Fibroblast of the conjunctiva (primary cell): ENCODE measurements around the gene SLC25A19.
"Not testable (repeated sequence)": the region's sequence is repeated elsewhere in the genome, so short reads cannot be mapped to it uniquely, and the experiment has no call there.

Source experiments
- DNase-seq: peaks from one replicate; pipeline ENCODE4 v3.0.0-alpha.2; 2010; ENCODE audit warnings: low read depth

Gene SLC25A19

GRCh38 chr17:75301502-75302206, 12.4 kb upstream of the SLC25A19 start:
- DNase-seq: no peak

- DNase-seq: no peak
Observed at GRCh38 chr17:75301049-75301448, 11.8 kb upstream of the SLC25A19 start.

GRCh38 chr17:75300280-75300679, 11.0 kb upstream of the SLC25A19 start:
- DNase-seq: no peak

- no peak for DNase-seq
Observed at GRCh38 chr17:75295201-75296158, 6.2 kb upstream of the SLC25A19 start.

- not testable (repeated sequence) for DNase-seq
Observed at GRCh38 chr17:75292810-75293448, 3.7 kb upstream of the SLC25A19 start.

- no peak for DNase-seq
Observed at GRCh38 chr17:75289832-75290337, 652 bp upstream of the SLC25A19 start.

GRCh38 chr17:75288770-75289114, 491 bp downstream of the SLC25A19 start:
- DNase-seq: no peak

- no peak for DNase-seq
Observed at GRCh38 chr17:75288359-75288758, 874 bp downstream of the SLC25A19 start.

- DNase-seq: no peak
Observed at GRCh38 chr17:75287221-75287620, 2.0 kb downstream of the SLC25A19 start.

GRCh38 chr17:75285123-75285522, 4.1 kb downstream of the SLC25A19 start:
- no peak for DNase-seq

GRCh38 chr17:75280189-75280588, 9.0 kb downstream of the SLC25A19 start:
- DNase-seq: not testable (repeated sequence)

GRCh38 chr17:75277664-75278071, 11.6 kb downstream of the SLC25A19 start:
- DNase-seq: no peak

- peak; percentile 75 for DNase-seq
Observed at GRCh38 chr17:75273977-75274708, 15.1 kb downstream of the SLC25A19 start.

- DNase-seq: no peak
Observed at GRCh38 chr17:75272848-75273184, 16.4 kb downstream of the SLC25A19 start.

- no peak for DNase-seq
Observed at GRCh38 chr17:75271955-75272847, 17.0 kb downstream of the SLC25A19 start.

GRCh38 chr17:75271233-75271954, 17.8 kb downstream of the SLC25A19 start:
- DNase-seq: no peak

- DNase-seq: no peak
Observed at GRCh38 chr17:75270966-75271232, 18.3 kb downstream of the SLC25A19 start, which contains the start of gene MIF4GD. TSS of gene MIF4GD (minus strand) at chr17:75271231. CDS start at chr17:75270195, 1,036 bp downstream.

GRCh38 chr17:75270218-75270965, 18.8 kb downstream of the SLC25A19 start:
- no peak for DNase-seq

GRCh38 chr17:75269844-75270217, 19.4 kb downstream of the SLC25A19 start:
- no peak for DNase-seq
